Spleen (tissue), 13 donors: ENCODE measurements around the gene MRAP2. TPM values are rescaled to one million over a fixed set of nuclear protein-coding genes. Genes with fewer than 3 reads are reported as not detected.

Experiments
- DNase-seq: peaks from one replicate; pipeline ENCODE4 v3.0.0-alpha.2; 2020
- H3K27ac ChIP-seq, 8 donors: fragments of 200-600 bp; sonication (generic) in 7 of 8; 1 replicate in 4 of 8; 2 replicates in 4 of 8; pipeline versions ENCODE4 v1.5.0 to v1.8.0; 2016 to 2021; ENCODE audit warnings: inconsistent platforms in 4 of 8, mild to moderate bottlenecking in 4 of 8, moderate library complexity in 1 of 8
- H3K27me3 ChIP-seq, 7 donors: fragments of 200-600 bp; sonication (generic) in 6 of 7; replicated peaks in 1 of 7; 1 replicate in 4 of 7; 2 replicates in 3 of 7; pipeline versions ENCODE4 v1.5.0 to v1.8.0; 2016 to 2021; ENCODE audit warnings: inconsistent platforms in 3 of 7, mild to moderate bottlenecking in 1 of 7
- H3K36me3 ChIP-seq, 6 donors: fragments of 200-600 bp; sonication (generic) in 5 of 6; 1 replicate in 4 of 6; 2 replicates in 2 of 6; pipeline versions ENCODE4 v1.5.0 to v1.8.0; 2016 to 2021; ENCODE audit warnings: inconsistent platforms in 2 of 6
- H3K4me1 ChIP-seq, 6 donors: fragments of 200-600 bp; sonication (generic) in 5 of 6; 1 replicate in 3 of 6; 2 replicates in 3 of 6; pipeline versions ENCODE4 v1.5.0 to v1.8.0; 2016 to 2021; ENCODE audit warnings: inconsistent platforms in 3 of 6
- H3K4me3 ChIP-seq, 8 donors: fragments of 200-600 bp; sonication (generic) in 7 of 8; 1 replicate in 4 of 8; 2 replicates in 4 of 8; pipeline versions ENCODE4 v1.5.0 to v1.8.0; 2016 to 2021; ENCODE audit warnings: inconsistent platforms in 4 of 8, mild to moderate bottlenecking in 4 of 8, moderate library complexity in 2 of 8
- H3K9me3 ChIP-seq, 8 donors: fragments of 200-600 bp; sonication (generic) in 7 of 8; 1 replicate in 4 of 8; 2 replicates in 4 of 8; pipeline versions ENCODE4 v1.5.0 to v1.8.0; 2016 to 2021; ENCODE audit warnings: inconsistent platforms in 4 of 8
- POLR2A ChIP-seq, 3 donors: fragments of 450-650 bp; IDR thresholded peaks; one replicate each; pipeline ENCODE4 v1.5.1; 2017; ENCODE audit warnings: antibody characterized with exemption in 3 of 3, mild to moderate bottlenecking in 1 of 3
- POLR2AphosphoS5 ChIP-seq, 3 donors: sonication (generic); formaldehyde crosslinking; IDR thresholded peaks; one replicate each; pipeline ENCODE4 v1.5.1; 2017; ENCODE audit warnings: antibody characterized with exemption in 3 of 3
- WGBS, 5 donors: extraction: QIAGEN DNeasy Blood & Tissue Kit in 3 of 5; methylation state at CpG; one replicate each; pipeline versions ENCODE4 v1.1.5 to v1.1.7; 2013 to 2018; 5-methylcytosine and 5-hydroxymethylcytosine counted together
- intact Hi-C: fragments of 100-400 bp; cut with DNase I; formaldehyde crosslinking; loops from one replicate; pipeline ENCODE4 v1.15.0; 2023; ENCODE audit warnings: low total_unique reads
- long read RNA-seq, 2 donors: transcript quantifications; one replicate each; lab custom pipeline, GENCODE V29; 2026
- polyA plus RNA-seq, 3 donors: library from polyadenylated mRNA; stranded (reverse); fragments of 200-250 nt; gene quantifications; one replicate each; pipeline ENCODE4 v1.2.1, GENCODE V29; 2013
- total RNA-seq, 7 donors: library from RNA; depleted of rRNA in 3 of 7; stranded (reverse); fragments of >200 nt in 3 of 7; fragmentation: NEBNext Ultra II Directional in 4 of 7; extraction: Animal tissue kit (Norgen Biotek cat#: 25700) in 4 of 7; gene quantifications; one replicate each; pipeline versions ENCODE4 v1.1.0 to v1.2.1, GENCODE V29; 2016 to 2021
- TF ChIP-seq, protein P1 (sequence below), 11 experiments: fragments of 200-600 bp in 7 of 11; fragments of 450-650 bp in 4 of 11; sonication (generic) in 4 of 11; IDR thresholded peaks in 8 of 11; conservative IDR thresholded peaks in 3 of 11; 1 replicate in 7 of 11; 2 replicates in 4 of 11; pipeline versions ENCODE4 v1.4.0 to v1.8.0; 2016 to 2021; ENCODE audit warnings: antibody characterized with exemption in 11 of 11, inconsistent platforms in 4 of 11, mild to moderate bottlenecking in 1 of 11
- donor health status: healthy with polysubstance abuse.
- donor health status: DM: no; HTN: no; CAD: no; lungs with moderate emphysema.
- donor health status: DM: no; HTN: no; CAD: no.
- donor health status: Bipolar disorder and iron deficiency.
- donor health status: healthy.
- donor health status: DM: no; HTN: no; CAD: no.
- donor health status: DM: yes; HTN: yes; CAD: no.

The MRAP2 gene, protein sequence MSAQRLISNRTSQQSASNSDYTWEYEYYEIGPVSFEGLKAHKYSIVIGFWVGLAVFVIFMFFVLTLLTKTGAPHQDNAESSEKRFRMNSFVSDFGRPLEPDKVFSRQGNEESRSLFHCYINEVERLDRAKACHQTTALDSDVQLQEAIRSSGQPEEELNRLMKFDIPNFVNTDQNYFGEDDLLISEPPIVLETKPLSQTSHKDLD
- total RNA-seq (10 to 100 TPM in 3 of 7 donors, 1 to 10 TPM in 3, under 1 TPM in 1; 0.97 to 21.8 (median 7.1) TPM), polyA plus RNA-seq (1 to 10 TPM; 1.3 to 3.5 (median 1.3) TPM)
- long read RNA-seq, donor 1, partial matches to known transcripts: 0 of 4 reads
- long read RNA-seq, donor 1, other reads (novel, unspliced or antisense): 0 of 4 reads
- long read RNA-seq, donor 2, transcript MRAP2-201 (4 exons, 2,153 nt): major isoform, 6 of 13 reads
- long read RNA-seq, donor 2, partial matches to known transcripts: 7 of 13 reads
- long read RNA-seq, donor 2, other reads (novel, unspliced or antisense): 0 of 13 reads

DNA sequence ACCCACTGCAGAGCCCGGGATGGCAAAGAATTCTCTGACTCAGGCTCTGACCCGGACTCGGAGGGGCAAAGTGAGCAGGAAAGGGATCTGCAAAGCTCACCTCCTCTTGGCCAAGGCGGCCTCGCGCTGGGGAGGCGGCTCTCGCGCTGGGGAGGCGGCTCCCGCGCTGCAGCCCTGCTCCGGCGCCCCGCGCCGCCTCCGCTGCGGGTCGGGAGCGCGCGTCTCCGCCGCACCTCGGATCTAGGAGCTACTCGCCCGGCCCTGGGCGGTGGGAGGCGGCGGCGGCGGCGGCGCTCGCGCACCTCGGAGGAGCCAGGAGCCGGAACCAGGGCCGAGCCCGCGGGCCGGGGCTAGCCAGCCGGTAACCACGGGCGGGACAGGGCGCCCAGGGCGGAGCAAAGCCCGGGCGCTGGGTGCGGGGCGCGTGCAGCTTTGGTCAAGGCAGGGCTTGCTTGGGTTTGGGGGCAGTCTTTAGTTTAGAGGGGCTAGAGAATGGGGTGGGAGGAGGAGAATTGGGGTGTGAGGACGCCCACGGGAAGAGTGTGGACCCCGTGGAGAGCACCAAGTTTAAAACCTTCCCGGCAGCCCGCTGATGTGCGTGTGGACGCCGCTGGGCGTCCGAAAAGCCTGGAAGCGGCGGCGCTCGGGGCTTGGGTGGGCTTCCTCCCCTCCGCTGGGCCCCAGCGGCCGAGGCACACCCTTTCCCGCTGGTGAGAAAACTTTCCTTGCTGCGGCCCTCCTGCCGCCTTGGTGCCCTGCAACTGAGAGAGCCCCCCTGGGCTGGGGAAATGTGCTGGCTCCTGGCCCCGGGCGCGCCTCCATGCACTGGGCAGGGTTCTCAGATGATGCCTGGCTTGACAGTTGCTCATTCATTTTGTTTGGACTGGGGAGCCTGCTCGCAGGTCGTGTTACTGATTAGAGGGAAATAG, at the start of gene MRAP2:
MRAP2 (plus strand) TSS at position 250 of the 929 bp plus-strand sequence. CDS start 21,547 bp downstream, outside the sequence.
- TF ChIP-seq POLR2A (IDR thresholded peaks at IDR 0.05) (no peak), POLR2AphosphoS5 (IDR thresholded peaks at IDR 0.05) (peak in 1 of 3 donors; percentile 9)
- Histone ChIP-seq H3K9me3 (peaks cover 0 to 16% (median 0%) of the 10 kb centered on the region in 8 donors), H3K4me3 (peak within 1 kb of the TSS; percentile 18 to 69 (median 44)), H3K4me1 (peaks cover 0 to 23% (median 16%) of the 10 kb centered on the region in 6 donors), H3K36me3 (no peaks in the 10 kb centered on the region), H3K27ac (peak within 1 kb of the TSS in 3 of 8 donors; percentile 15 to 70 (median 37)), H3K27me3 (peaks cover 0 to 55% (median 17%) of the 10 kb centered on the region in 7 donors)
- intact Hi-C loops: no loop called here
- DNase-seq: no peak
- WGBS, 5 donors: 1 to 4% (median 1%) methylated on average over 38 to 78 of the region's 78 CpGs

DNA sequence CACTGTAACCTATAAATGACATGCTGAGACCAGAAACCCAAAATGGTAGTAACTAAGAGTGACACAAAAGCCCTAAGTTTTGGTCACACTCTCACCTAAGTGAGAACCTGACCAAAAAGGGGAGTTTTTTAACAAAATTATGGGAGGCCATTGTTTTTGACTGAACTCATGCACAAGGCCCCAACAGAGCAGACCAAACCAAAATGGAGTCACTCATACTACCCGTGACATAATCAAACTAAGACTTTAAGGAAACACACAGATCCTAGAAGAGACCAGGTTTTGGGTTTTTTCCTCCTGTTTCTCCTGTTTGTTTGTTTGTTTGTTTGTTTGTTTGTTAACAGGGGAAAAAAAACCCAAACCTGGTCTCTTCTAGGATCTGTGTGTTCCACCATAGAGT, 49.2 kb upstream of the MRAP2 start:
- intact Hi-C loops: no loop called here
- Histone ChIP-seq H3K27me3 (no peaks in the 10 kb centered on the region), H3K36me3 (peaks cover 0 to 5% (median 0%) of the 10 kb centered on the region in 6 donors), H3K4me3 (no peak overlapping the region), H3K9me3 (peaks cover 0 to 7% (median 0%) of the 10 kb centered on the region in 8 donors), H3K4me1 (no peaks in the 10 kb centered on the region), H3K27ac (no peak overlapping the region)
- no peak for DNase-seq
- TF ChIP-seq POLR2A (IDR thresholded peaks at IDR 0.05) (no peak), POLR2AphosphoS5 (IDR thresholded peaks at IDR 0.05) (no peak)
- TF ChIP-seq, protein P1, sequence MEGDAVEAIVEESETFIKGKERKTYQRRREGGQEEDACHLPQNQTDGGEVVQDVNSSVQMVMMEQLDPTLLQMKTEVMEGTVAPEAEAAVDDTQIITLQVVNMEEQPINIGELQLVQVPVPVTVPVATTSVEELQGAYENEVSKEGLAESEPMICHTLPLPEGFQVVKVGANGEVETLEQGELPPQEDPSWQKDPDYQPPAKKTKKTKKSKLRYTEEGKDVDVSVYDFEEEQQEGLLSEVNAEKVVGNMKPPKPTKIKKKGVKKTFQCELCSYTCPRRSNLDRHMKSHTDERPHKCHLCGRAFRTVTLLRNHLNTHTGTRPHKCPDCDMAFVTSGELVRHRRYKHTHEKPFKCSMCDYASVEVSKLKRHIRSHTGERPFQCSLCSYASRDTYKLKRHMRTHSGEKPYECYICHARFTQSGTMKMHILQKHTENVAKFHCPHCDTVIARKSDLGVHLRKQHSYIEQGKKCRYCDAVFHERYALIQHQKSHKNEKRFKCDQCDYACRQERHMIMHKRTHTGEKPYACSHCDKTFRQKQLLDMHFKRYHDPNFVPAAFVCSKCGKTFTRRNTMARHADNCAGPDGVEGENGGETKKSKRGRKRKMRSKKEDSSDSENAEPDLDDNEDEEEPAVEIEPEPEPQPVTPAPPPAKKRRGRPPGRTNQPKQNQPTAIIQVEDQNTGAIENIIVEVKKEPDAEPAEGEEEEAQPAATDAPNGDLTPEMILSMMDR (IDR thresholded peaks at IDR 0.05 in 8 of 11, conservative IDR thresholded peaks at IDR 0.05 in 3 of 11): no peak
- WGBS, 5 donors: 50 to 97% (median 95%) methylated on average over 1 of the region's 1 CpG

DNA sequence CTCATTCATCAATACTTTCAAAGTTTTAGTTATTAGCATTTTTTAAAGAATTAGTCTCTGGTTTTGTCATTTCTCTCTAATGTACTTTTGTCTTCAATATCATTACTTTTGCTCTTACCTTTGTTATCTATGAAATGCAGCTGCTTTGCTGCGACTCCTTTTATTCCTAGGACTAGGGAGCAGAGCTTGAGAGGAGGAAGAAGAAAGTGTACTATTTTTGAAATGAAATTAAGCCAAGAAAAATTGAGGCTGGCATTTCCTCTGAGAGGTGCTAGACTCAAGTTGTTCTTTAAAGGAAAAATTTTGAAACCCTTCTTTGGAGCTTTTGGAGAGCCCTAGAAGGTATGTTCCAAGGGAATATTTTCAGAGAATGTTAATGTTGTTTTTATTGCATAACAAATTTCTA, 48.3 kb upstream of the MRAP2 start:
- intact Hi-C loops: no loop called here
- TF ChIP-seq POLR2AphosphoS5 (IDR thresholded peaks at IDR 0.05) (no peak), POLR2A (IDR thresholded peaks at IDR 0.05) (no peak)
- TF ChIP-seq, protein P1 (IDR thresholded peaks at IDR 0.05 in 8 of 11, conservative IDR thresholded peaks at IDR 0.05 in 3 of 11): no peak

DNA sequence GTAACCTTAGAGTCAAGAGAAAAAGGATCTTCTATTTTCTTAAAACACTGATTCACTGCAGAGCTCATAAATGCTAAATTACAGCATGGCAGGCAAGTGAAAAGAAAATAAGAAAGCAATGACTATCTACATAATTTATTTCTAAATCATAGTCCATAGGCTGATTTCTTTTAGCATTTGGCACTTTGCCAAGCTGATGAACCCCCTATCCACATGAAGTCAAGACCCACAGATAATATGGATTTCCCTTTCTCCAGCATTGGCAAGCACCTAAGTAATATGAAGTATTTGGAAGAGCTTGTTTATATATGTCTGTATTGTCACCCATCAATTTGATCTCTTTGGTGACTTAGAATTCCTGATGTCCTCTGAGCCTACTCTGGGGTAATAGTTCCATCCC, 47.9 kb upstream of the MRAP2 start:
- Histone ChIP-seq H3K27me3 (no peaks in the 10 kb centered on the region), H3K4me3 (no peak overlapping the region), H3K27ac (no peak overlapping the region), H3K36me3 (peaks cover 0 to 5% (median 0%) of the 10 kb centered on the region in 6 donors), H3K9me3 (peaks cover 0 to 4% (median 0%) of the 10 kb centered on the region in 8 donors), H3K4me1 (no peaks in the 10 kb centered on the region)
- no peak for DNase-seq
- TF ChIP-seq, protein P1 (IDR thresholded peaks at IDR 0.05 in 8 of 11, conservative IDR thresholded peaks at IDR 0.05 in 3 of 11): no peak
- TF ChIP-seq POLR2AphosphoS5 (IDR thresholded peaks at IDR 0.05) (no peak), POLR2A (IDR thresholded peaks at IDR 0.05) (no peak)
- intact Hi-C loops: no loop called here

More for the DNA sequence above, 48.3 kb upstream of the MRAP2 start:
- no peak for DNase-seq
- H3K27ac ChIP-seq: no peak overlapping the region
- H3K4me1 ChIP-seq: no peaks in the 10 kb centered on the region
- H3K4me3 ChIP-seq: no peak overlapping the region
- no peaks in the 10 kb centered on the region for H3K27me3 ChIP-seq
- H3K36me3 ChIP-seq: peaks cover 0 to 5% (median 0%) of the 10 kb centered on the region in 6 donors
- WGBS, 5 donors: 65 to 97% (median 73%) methylated on average over 1 of the region's 1 CpG
- peaks cover 0 to 6% (median 0%) of the 10 kb centered on the region in 8 donors for H3K9me3 ChIP-seq
